Activated CD4-positive, CD25-positive, alpha-beta regulatory T cell treated with anti-CD3 and anti-CD28 coated beads, Interleukin-2, amount 50 U/mL, for 16 hours (primary cell): ENCODE results near the gene INPP4B.
"Not testable (repeated sequence)": the region's sequence is repeated elsewhere in the genome, so short reads cannot be mapped to it uniquely, and the experiment has no call there.

Source experiments
- DNase-seq: peaks from one replicate; pipeline ENCODE4 v3.0.0-alpha.2; 2020; ENCODE audit warnings: low read depth, low spot score

INPP4B gene

GRCh38 chr4:142091085-142091513 is 755.0 kb downstream of the INPP4B start:
- no peak for DNase-seq

GRCh38 chr4:142088906-142089305 is 757.2 kb downstream of the INPP4B start:
- no peak for DNase-seq

DNA sequence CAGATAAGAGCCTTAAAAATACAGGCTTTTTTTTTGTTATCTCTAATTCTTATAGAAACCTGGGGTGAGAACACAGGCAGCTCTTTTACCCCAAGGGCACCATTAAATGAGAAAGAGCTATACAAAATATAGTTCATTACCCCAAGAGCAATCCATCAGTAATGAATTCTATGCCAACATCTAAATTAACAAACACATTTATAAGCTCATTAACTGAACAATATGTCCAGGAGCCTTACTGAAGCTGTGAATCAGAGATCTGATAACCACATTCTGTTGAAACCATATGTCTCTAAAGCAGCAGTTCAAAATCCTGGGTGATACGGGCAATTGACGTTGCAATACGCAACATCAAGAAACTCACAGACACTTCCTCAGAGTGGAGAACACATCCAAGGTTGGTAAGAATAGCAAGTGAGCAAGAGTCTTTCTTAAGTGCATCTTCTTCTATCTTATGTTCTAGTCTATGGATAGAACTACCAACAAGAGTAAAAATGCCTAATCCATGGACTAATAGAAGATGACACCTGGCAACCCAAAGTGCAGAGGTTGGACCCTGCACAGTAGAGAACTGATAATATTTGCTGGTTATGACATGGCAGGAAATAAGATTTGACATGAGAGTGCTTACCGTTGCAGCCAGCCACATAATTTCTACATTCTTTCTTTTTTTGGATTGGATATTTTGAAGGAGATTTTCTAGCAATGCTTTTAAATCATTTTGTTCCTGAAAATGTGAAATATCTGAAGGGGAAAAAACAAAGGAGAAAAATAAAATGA is 760.4 kb downstream of the INPP4B start:
- no peak for DNase-seq

- DNase-seq: no peak
Measured at GRCh38 chr4:142083264-142083663, 762.8 kb downstream of the INPP4B start.

- no peak for DNase-seq
Measured at GRCh38 chr4:142081025-142081424, 765.1 kb downstream of the INPP4B start.

GRCh38 chr4:142079959-142080358 is 766.1 kb downstream of the INPP4B start:
- no peak for DNase-seq

DNA sequence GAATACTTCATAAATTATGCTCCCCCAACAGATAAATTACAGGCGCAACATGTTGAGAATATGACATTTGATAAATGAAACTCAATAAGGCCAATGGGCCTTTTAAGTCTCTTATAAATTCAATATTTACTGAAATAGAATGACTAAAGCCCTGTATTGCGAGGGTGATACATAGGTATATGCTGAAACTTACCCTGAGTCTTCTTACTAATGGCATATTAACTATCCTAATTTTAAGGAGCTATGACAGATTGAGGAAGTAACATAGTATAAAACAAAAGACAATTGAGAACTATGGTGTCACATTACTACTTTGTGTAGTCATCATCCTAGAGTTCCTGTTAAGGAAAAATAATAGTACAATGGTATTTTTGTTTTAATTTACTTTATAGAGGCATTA is 769.1 kb downstream of the INPP4B start:
- DNase-seq: no peak

GRCh38 chr4:142068304-142068703 is 777.8 kb downstream of the INPP4B start:
- DNase-seq: not testable (repeated sequence)

- not testable (repeated sequence) for DNase-seq
Measured at GRCh38 chr4:142066562-142066961, 779.5 kb downstream of the INPP4B start.

- DNase-seq: no peak
Measured at GRCh38 chr4:142065086-142065647, 780.9 kb downstream of the INPP4B start.

- DNase-seq: no peak
Measured at GRCh38 chr4:142064181-142064580, 781.9 kb downstream of the INPP4B start.

- DNase-seq: no peak
Measured at GRCh38 chr4:142045996-142046395, 800.1 kb downstream of the INPP4B start.

DNA sequence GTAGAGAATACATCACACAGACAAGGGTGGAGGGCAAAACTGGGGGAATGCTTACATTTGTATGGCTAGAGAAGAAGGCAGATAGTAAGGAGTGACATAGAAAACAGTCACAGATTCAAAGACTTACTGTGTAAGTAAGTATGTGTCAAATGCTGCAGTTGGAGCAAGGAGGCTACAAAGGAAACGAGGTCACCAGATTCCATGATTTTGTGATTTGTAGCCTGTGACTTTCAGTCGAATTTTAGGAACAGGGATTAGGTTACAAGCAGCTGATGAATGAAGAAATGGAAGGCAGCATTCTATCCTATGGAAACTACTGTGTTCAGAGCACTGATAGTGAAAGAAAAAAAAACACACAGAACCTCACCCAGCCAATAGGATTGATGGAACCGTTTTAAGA is 801.8 kb downstream of the INPP4B start:
- no peak for DNase-seq

GRCh38 chr4:142043509-142043908 is 802.6 kb downstream of the INPP4B start:
- DNase-seq: no peak

GRCh38 chr4:142041788-142042187 is 804.3 kb downstream of the INPP4B start:
- no peak for DNase-seq

GRCh38 chr4:142040043-142040442 is 806.1 kb downstream of the INPP4B start:
- no peak for DNase-seq

DNA sequence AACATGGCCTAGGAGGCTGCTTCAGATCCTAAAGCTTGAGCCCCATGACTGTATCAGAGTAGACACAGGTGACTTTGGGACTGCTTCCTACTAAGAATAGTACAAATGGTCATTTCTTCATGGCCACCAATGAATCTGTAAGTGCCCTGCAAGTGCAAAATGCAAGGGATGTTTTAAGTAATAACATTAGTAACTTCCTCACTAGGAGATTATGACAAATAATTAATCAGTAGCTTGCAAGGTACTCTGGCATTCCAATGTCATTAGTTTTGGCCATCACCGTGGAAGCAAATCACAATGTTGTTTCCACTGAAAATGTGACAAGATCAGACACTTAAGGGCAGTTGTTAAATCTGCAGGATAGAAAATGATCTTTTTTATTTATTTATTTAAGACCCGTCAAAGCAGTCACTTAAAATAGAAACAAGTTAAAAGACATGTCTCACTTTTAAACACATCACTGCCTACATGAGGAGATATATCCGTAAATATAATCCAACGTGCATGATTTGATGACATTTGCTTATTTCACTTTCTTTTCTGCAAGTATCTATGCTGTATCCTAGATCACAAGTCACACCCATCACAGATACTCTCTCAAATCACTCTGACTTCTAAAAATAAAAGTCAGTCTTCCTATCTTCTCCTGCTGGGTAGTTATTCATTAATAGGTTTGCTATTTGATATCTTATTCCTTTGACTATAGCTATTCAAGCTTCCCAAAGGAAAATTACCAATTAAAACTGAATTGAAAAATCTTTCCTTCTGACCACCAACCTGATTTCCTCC is 809.1 kb downstream of the INPP4B start:
- no peak for DNase-seq

DNA sequence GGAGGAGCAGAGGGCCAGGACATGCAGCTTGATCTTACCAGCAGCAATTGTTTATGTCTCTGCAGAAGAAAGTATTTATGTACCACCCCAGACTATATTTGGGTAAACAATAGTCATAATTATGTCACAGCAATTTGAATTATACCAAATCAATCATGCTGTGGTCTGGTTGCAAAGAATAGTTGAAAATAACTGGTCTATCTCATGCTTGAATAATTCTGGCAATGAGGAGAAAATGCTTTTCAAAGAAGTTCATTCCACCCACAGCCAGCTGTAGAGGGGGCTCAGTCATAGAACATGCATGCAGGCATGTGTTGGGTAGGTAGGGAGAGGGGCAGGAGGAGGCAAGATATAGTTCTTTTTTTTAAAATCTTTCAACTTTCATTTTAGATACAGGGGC is 810.5 kb downstream of the INPP4B start:
- no peak for DNase-seq

GRCh38 chr4:142034101-142034500 is 812.0 kb downstream of the INPP4B start:
- DNase-seq: no peak

DNA sequence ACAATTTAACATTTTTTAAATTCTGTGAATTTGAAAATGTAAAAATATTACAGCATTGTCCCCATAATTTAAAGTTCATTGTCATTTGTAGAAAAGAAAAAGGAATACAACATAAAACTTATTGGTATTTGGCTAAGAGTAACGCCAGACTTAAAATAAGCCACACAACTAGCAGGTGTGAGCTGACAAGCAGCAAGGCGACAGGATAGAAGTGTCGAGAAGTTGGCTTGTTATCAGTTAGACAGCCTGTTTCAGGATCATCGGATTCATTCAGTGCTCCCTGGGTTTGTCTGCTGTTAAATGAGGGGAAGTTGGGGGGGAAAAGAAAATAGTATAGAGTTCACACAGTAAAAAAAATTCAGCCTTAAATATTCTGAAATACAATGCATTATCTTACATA is 816.1 kb downstream of the INPP4B start:
- DNase-seq: no peak

DNA sequence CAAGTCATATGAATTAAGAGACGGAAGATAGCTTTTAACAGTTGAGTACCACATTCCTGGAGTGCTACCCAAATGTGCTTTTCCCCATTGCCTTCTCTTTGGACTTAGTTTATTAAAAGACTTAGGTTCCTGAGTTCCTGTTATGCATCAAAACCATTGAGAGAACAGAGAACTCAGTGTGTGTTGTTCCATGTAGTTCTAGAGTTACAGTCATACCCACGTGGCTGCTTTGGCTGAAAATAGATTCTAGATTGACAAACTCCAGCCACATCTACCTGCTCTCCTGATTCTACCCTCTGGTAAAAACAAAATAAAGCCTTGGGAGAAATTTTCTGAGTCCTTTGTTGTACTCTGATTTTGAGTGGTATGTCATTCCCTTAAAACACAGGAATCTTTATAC is 824.3 kb downstream of the INPP4B start:
- no peak for DNase-seq

DNA sequence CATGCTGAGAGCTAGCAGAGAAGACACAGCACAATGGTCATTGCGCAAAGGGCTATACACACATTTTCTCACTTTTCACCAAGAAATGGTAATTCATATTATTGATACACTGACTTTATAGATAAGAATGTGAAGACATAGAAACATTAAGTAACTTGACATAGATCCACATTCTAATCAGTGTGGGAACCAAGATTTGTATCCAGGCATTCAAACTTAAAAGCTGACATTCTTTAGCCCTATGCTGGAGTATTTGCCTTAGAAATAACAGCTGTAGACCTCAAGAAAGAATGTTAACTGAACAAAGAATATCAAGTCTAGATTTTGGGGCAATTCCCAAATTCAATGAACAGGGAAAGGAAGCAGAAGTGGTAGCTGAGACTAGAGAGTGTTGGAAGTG is 824.9 kb downstream of the INPP4B start:
- DNase-seq: no peak

- DNase-seq: no peak
Measured at GRCh38 chr4:142016031-142016430, 830.1 kb downstream of the INPP4B start.
